Measurements from ENCODE around the gene TXLNG. TPM values are rescaled to one million over a fixed set of nuclear protein-coding genes. Genes with fewer than 3 reads are reported as not detected.
A peak's percentile ranks its signal among the peaks of the same experiment; 100 is the strongest.
"Not testable (repeated sequence)": the region's sequence is repeated elsewhere in the genome, so short reads cannot be mapped to it uniquely, and the experiment has no call there.

The TXLNG gene
- total RNA-seq, 1 experiment from 2014 or later: 17.4 TPM

DNA sequence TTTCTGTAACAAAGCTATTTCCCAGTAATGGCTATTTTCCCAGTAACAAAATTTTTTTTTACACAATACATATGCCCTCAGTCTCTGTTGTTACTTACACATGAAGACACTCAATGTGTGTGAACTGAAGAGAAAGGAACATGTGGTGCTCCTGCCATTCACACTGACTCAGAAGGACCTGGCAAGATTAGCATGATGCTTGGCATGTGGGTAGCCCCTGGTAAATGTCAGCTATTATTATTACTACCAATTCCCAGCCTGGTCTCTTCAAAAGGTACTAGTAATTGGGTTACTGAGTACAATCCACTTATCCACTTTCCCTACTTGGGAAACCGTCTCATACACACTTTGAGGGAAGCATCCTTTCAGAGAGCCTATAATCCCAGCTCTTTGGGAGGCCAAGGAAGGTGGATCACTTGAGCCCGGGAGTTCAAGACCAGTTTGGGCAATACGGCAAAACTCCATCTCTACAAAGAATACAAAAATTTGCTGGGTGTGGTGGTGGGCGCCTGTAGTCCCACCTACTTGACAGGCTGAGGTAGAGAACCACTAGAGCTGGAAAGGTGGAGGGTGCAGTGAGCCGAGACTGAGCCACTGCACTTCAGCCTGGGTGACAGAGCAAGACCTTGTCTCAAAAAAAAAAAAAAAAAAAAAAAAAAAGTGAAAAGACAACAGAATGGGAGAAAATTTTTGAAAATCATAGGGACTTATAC, 69.3 kb downstream of the TXLNG start:
- CTCF ChIA-PET: no interaction called here
- DNase-seq: no peak
- H3K27me3 ChIP-seq (ENCODE audit: insufficient read depth, low read depth): no peaks in the 10 kb centered on the region
- no TSS peak for BruUV-seq (replicated peaks)
- POLR2A ChIA-PET (ENCODE audit: unreplicated experiment): interaction anchor here (0.6 kb wide), 1 partner anchor 408 kb away, joined by 4 read pairs; no protein-coding TSS in a partner anchor
- TF ChIP-seq, protein P1, sequence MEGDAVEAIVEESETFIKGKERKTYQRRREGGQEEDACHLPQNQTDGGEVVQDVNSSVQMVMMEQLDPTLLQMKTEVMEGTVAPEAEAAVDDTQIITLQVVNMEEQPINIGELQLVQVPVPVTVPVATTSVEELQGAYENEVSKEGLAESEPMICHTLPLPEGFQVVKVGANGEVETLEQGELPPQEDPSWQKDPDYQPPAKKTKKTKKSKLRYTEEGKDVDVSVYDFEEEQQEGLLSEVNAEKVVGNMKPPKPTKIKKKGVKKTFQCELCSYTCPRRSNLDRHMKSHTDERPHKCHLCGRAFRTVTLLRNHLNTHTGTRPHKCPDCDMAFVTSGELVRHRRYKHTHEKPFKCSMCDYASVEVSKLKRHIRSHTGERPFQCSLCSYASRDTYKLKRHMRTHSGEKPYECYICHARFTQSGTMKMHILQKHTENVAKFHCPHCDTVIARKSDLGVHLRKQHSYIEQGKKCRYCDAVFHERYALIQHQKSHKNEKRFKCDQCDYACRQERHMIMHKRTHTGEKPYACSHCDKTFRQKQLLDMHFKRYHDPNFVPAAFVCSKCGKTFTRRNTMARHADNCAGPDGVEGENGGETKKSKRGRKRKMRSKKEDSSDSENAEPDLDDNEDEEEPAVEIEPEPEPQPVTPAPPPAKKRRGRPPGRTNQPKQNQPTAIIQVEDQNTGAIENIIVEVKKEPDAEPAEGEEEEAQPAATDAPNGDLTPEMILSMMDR (conservative IDR thresholded peaks at IDR 0.05): no peak
- TF ChIP-seq EZH2 (IDR thresholded peaks at IDR 0.05; ENCODE audit: low read depth): no peak
- H3F3A ChIP-seq (ENCODE audit: insufficient read depth, low read depth): no peaks in the 10 kb centered on the region
- H4K20me1 ChIP-seq (ENCODE audit: insufficient read depth): no peaks in the 10 kb centered on the region
- H3K4me2 ChIP-seq: no peak overlapping the region
- no peak overlapping the region for H2AFZ ChIP-seq
- peaks cover 47% of the 10 kb centered on the region for H3K79me2 ChIP-seq (ENCODE audit: low read depth)
- 0 out of 2 replicates have a peak overlapping the region, but pooled peaks have one; percentile 9 for H3K27ac ChIP-seq
- no peaks in the 10 kb centered on the region for H3K9me2 ChIP-seq (ENCODE audit: insufficient read depth)
- intact Hi-C loops (cut with micrococcal nuclease; ENCODE audit: unreplicated experiment): no loop called here
- H3K4me1 ChIP-seq (replicated peaks; ENCODE audit: insufficient read depth): no peaks in the 10 kb centered on the region
- no peak overlapping the region for H3K4me3 ChIP-seq
- no peaks in the 10 kb centered on the region for H3K9me3 ChIP-seq (ENCODE audit: insufficient read depth, low read depth)
- peaks cover 29% of the 10 kb centered on the region for H3K36me3 ChIP-seq (ENCODE audit: low read depth)

DNA sequence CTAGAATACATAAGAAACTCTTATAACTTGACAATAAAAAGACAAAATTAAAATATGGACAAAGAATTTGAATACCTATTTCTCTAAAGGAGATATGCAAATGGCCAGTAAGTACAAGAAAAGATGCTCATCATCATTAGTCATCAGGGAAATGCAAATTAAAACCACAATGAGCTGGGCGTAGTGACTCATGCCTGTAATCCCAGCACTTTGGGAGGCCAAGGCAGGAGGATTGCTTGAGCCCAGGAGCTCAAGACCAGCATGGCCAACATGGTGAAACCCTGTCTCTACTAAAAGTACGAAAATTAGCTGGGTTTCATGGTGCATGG, 69.8 kb downstream of the TXLNG start:
- CTCF ChIA-PET: interaction anchor here (0.7 kb wide), 1 partner anchor 27 kb away, joined by 4 read pairs; no protein-coding TSS in a partner anchor
- BruUV-seq (replicated peaks); H3K4me2 ChIP-seq; H3K4me1 ChIP-seq (replicated peaks; ENCODE audit: insufficient read depth); DNase-seq; H2AFZ ChIP-seq; H3K27me3 ChIP-seq (ENCODE audit: insufficient read depth, low read depth); H4K20me1 ChIP-seq (ENCODE audit: insufficient read depth); H3K9me2 ChIP-seq (ENCODE audit: insufficient read depth); intact Hi-C loops (cut with micrococcal nuclease; ENCODE audit: unreplicated experiment); H3K9me3 ChIP-seq (ENCODE audit: insufficient read depth, low read depth); H3K27ac ChIP-seq; H3K4me3 ChIP-seq; POLR2A ChIA-PET (ENCODE audit: unreplicated experiment); H3F3A ChIP-seq (ENCODE audit: insufficient read depth, low read depth): not testable (repeated sequence)
- Histone ChIP-seq H3K79me2 (ENCODE audit: low read depth) (peaks cover 52% of the 10 kb centered on the region), H3K36me3 (ENCODE audit: low read depth) (peaks cover 29% of the 10 kb centered on the region)

DNA sequence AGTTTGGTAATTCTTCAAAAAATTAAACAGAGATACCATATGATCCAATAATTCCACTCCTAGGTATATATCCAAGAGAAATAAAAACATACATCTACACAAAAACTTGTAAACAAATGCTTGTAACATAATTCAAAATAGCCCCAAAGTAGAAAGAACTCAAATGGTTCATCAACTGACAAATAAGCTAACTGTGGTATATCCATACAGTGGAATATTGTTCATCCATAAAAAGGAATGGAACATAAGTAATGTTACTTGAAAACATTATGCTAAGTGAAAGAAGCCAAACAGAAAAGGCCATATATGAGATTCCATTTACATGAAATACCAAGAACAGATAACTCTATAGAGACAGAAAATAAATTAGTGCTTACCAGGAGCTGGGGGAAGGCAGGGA, 70.5 kb downstream of the TXLNG start:
- intact Hi-C loops (cut with micrococcal nuclease; ENCODE audit: unreplicated experiment): no loop called here
- TF ChIP-seq EZH2 (IDR thresholded peaks at IDR 0.05; ENCODE audit: low read depth): no peak
- TF ChIP-seq, protein P1 (conservative IDR thresholded peaks at IDR 0.05): no peak
- peaks cover 59% of the 10 kb centered on the region for H3K79me2 ChIP-seq (ENCODE audit: low read depth)
- no peak overlapping the region for H3K4me3 ChIP-seq
- H4K20me1 ChIP-seq (ENCODE audit: insufficient read depth): no peaks in the 10 kb centered on the region
- H3K9me2 ChIP-seq (ENCODE audit: insufficient read depth): no peaks in the 10 kb centered on the region
- no peak for DNase-seq
- peaks cover 29% of the 10 kb centered on the region for H3K36me3 ChIP-seq (ENCODE audit: low read depth)
- no peaks in the 10 kb centered on the region for H3F3A ChIP-seq (ENCODE audit: insufficient read depth, low read depth)
- ChIA-PET POLR2A (ENCODE audit: unreplicated experiment) (no interaction called here), CTCF (interaction anchor here (0.5 to 0.7 kb wide), 2 partner anchors 26 to 226 kb away, joined by 4 to 11 read pairs; no protein-coding TSS in a partner anchor)
- H3K4me2 ChIP-seq: no peak overlapping the region
- no peaks in the 10 kb centered on the region for H3K4me1 ChIP-seq (replicated peaks; ENCODE audit: insufficient read depth)
- H3K27me3 ChIP-seq (ENCODE audit: insufficient read depth, low read depth): no peaks in the 10 kb centered on the region
- no peak overlapping the region for H3K27ac ChIP-seq
- no peak overlapping the region for H2AFZ ChIP-seq
- no peaks in the 10 kb centered on the region for H3K9me3 ChIP-seq (ENCODE audit: insufficient read depth, low read depth)
- BruUV-seq (replicated peaks): no TSS peak

DNA sequence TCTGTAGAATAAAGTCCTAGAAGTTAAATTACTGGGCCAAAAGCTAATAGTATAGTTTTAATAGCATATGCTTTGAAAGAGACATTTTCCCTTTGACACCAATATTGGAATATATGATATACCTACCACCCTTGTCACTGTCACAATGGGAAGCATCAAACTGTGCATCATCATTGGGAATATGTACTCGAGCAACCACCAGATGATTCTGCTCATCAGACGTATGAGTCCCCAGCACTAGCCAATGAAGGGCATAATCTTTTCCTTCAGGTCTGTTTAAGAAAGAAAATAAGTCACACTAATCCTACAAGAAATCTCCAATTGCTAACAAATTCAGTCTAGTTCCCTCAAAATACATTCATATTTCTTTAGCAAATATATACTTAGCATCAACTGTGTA, 76.6 kb downstream of the TXLNG start:
- Histone ChIP-seq H4K20me1 (ENCODE audit: insufficient read depth) (peaks cover 2% of the 10 kb centered on the region; the same call in 1 of the 2 replicates), H2AFZ (no peak overlapping the region), H3K4me3 (no peak overlapping the region), H3K9me3 (ENCODE audit: insufficient read depth, low read depth) (no peaks in the 10 kb centered on the region), H3K79me2 (ENCODE audit: low read depth) (peaks cover 94% of the 10 kb centered on the region), H3K4me2 (no peak overlapping the region), H3F3A (ENCODE audit: insufficient read depth, low read depth) (no peaks in the 10 kb centered on the region), H3K36me3 (ENCODE audit: low read depth) (peaks cover 9% of the 10 kb centered on the region; the same call in 1 of the 2 replicates), H3K9me2 (ENCODE audit: insufficient read depth) (no peaks in the 10 kb centered on the region), H3K27me3 (ENCODE audit: insufficient read depth, low read depth) (no peaks in the 10 kb centered on the region), H3K4me1 (replicated peaks; ENCODE audit: insufficient read depth) (no peaks in the 10 kb centered on the region), H3K27ac (no peak overlapping the region)
- no peak for TF ChIP-seq EZH2 (IDR thresholded peaks at IDR 0.05; ENCODE audit: low read depth)
- TF ChIP-seq, protein P1 (conservative IDR thresholded peaks at IDR 0.05): no peak
- ChIA-PET POLR2A (ENCODE audit: unreplicated experiment) (no interaction called here), CTCF (no interaction called here)
- intact Hi-C loops (cut with micrococcal nuclease; ENCODE audit: unreplicated experiment): no loop called here
- no peak for DNase-seq
- BruUV-seq (replicated peaks): no TSS peak
